HG03095 (cell line): Measurements from ENCODE around the gene SRD5A1.
"Not testable (repeated sequence)": the region's sequence is repeated elsewhere in the genome, so short reads cannot be mapped to it uniquely, and the experiment has no call there.

Source experiments
- ATAC-seq: cut with Tn5 transposase; IDR thresholded peaks from one replicate; pipeline ENCODE4 v1.9.1; 2021; ENCODE audit warnings: moderate library complexity; ENCODE audit not compliant: unreplicated experiment

SRD5A1 gene

DNA sequence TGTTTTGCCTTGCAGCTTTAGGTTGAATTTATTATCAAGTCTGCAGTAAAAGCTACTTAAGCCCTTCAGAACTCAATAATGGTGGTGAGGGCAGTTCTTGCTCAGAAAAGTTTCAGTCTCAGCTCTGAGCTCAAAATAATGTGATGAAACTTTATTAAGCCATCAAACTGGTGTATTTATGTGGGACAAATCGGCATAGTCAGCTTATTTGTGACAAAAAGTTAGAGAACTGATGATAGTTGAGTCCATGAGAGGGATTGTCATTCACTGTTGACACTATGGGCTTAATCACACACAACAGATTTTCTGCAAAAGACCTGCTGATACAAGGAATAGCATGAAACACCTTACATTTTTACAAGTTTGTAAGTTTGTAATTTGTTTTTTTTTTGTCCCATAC is 9.4 kb downstream of the SRD5A1 start:
- ATAC-seq, result no peak

GRCh38 chr5:6644794-6645241 is 11.6 kb downstream of the SRD5A1 start:
- ATAC-seq, result no peak

GRCh38 chr5:6645571-6646362 is 12.5 kb downstream of the SRD5A1 start:
- ATAC-seq, result not testable (repeated sequence)

DNA sequence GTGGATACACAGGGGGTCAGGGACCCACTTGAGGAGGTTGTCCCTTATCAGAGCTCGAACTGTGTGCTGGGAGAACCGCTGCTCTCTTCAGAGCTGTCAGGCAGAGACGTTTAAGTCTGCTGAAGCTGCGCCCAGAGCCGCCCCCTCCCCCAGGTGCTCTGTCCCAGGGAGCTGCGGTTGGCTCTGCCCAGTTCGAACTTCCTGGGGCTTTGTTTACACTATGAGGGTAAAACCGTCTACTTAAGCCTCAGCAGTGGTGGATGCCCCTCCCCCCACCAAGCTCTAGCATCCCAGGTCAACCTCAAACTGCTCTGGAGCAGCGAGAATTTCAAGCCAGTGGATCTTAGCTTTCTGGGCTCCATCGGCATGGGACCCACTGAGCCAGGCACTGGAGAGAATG is 15.9 kb downstream of the SRD5A1 start:
- no peak for ATAC-seq

DNA sequence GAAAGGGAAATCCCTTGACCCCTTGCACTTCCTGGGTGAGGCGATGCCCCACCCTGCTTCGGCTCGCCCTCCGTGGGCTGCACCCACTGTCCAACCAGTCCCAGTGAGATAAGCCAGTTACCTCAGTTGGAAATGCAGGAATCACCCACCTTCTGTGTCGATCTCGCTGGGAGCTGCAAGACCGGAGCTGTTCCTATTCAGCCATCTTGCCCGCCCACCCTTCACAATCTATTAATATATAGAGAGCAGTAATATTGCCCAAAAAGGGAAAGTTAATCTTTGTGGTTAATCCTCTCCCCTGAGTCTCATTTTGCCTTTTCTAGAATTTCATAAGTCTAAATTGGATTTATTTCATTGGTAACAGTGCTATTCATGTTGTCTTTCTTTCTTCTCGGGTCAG is 16.4 kb downstream of the SRD5A1 start:
- ATAC-seq, result no peak

- ATAC-seq, result peak; percentile 63
These were observed 18.8 kb downstream of the SRD5A1 start for GRCh38 chr5:6652025-6652424.

DNA sequence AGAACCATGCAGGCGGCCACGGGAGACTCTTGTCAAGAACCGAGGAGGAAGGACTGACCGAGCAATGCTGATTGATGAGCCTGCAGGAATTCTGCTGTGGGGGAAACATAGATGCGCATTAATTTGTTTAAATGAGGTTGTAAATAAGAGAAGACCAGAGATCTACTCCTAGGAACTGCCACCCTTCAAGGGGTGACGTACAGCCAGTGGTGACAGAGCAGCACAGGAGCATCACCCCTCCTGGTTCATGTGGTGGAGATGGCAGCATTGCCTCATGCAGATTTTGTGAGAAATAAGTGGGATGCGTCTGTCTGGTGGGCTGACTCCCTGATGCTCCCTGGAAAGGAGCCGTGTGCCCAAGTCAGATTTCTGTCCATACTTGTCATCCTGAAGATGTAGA is 22.2 kb downstream of the SRD5A1 start:
- no peak for ATAC-seq

- ATAC-seq, result no peak
These were observed 23.4 kb downstream of the SRD5A1 start for GRCh38 chr5:6656680-6657079.

GRCh38 chr5:6659941-6660684 is 26.9 kb downstream of the SRD5A1 start:
- ATAC-seq, result peak; percentile 75

GRCh38 chr5:6660688-6661087 is 27.4 kb downstream of the SRD5A1 start:
- peak; percentile 37 for ATAC-seq

DNA sequence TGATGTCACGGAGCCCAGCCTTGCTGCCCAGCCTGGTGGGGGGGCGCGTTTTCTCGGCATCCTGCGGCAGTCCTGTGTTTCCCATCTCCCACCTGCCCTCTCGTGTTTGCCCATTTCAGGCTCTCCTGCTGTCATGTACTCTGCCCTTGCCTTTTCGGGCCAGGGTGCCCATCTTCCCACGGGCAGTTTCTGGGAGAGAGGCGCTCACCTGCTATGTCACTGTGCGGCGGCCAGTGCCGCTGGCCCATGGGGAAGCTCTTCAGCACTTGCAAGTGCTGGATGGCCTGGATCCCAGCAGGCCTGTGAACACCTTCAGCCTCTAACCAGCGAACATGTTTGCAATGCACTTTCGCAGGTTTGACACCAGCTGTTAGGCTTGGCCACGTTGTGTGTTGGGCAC is 33.5 kb downstream of the SRD5A1 start:
- no peak for ATAC-seq

GRCh38 chr5:6667648-6668047 is 34.4 kb downstream of the SRD5A1 start:
- no peak for ATAC-seq

DNA sequence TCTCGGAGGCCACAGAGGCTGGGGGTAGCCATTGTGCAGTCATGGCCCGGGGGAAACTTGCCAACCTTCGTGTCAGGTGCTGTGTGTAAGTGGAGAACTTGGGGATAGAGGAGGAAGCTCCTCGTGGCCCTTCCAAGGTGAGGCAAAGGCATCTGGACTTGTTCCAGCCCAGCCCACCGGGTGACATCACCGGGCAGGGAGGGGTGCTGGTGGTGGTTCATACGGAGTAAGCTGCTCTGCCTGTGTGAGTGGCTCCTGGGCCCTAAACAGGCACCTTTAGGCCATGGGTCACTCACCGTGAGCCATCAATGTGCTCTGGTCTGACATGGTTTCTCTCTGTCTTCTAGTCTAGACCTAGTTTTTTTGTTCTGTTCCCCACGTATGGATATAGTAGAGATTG is 35.5 kb downstream of the SRD5A1 start:
- ATAC-seq, result not testable (repeated sequence)

DNA sequence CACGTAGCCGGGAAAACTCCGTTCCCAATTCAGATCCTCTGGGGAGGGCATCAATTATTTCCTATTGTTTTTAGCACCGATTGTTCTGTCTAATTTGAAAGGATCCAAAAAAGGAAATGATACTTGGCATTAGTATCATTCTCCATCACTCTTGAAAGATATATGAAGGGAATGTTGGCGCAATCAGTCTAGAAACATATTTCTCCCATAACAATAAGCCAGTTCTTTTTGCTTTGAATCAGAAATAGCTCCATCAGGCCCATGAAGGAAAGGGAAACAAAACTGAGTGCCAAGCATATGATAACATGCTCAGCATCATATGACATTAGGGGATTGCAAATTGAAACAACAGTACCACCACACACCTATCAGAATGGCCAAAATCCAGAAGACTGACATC is 39.8 kb downstream of the SRD5A1 start:
- ATAC-seq, result no peak

DNA sequence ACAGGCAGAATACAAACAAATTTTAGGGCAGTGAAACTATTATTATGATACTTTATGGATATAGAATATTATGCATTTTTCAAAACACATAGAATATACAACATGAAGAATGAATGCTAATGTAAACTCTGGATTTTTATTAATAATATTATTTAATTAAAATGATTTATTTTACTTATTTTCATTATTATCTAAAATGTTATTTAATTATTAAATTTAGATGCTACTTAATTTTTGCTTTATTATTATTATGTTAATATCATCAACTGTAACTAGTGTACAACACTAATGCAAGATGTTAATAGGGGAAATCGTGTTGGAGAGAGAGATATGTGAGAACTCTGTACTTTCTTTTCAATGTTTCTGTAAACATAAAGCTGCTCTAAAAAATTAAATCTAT is 40.7 kb downstream of the SRD5A1 start:
- no peak for ATAC-seq

GRCh38 chr5:6674421-6674820 is 41.2 kb downstream of the SRD5A1 start:
- ATAC-seq, result no peak

- no peak for ATAC-seq
These were observed 41.6 kb downstream of the SRD5A1 start for GRCh38 chr5:6674886-6675285.

DNA sequence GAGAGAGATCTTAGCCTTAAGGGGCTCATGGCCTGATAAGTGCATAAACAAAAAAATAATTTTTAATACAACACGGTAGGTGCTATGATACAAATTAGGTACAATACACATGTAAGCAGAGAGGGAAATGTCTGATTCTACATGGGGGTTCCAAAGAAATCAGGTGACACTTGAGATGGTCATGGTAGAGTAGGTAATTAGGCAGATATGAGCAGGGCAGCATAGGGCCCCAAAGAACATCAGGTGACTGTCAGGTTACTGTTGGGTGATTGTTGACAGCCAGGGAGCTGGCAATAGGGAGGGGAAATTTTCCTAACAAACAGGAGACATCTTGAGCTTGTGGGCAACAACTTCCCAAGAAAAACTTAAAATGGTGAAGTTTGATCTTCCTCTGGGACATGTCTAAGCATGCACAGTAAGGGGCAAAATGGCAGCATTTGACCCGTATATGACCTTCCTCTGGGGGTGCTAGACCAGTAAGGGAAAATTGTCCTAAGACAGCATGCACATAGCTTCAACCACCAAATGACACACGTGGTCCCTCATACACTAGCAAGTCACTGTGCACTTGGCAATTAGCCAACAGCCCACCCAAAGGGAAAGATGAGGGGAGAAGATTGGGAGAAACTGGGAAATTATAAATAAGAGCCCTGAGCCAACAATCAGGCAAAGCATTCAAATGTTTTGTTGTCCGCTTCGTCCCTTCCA is 42.7 kb downstream of the SRD5A1 start:
- no peak for ATAC-seq

- ATAC-seq, result no peak
These were observed 43.5 kb downstream of the SRD5A1 start for GRCh38 chr5:6676702-6677101.

GRCh38 chr5:6678385-6678784 is 45.1 kb downstream of the SRD5A1 start:
- ATAC-seq, result no peak

GRCh38 chr5:6680922-6681321 is 47.7 kb downstream of the SRD5A1 start:
- ATAC-seq, result no peak

DNA sequence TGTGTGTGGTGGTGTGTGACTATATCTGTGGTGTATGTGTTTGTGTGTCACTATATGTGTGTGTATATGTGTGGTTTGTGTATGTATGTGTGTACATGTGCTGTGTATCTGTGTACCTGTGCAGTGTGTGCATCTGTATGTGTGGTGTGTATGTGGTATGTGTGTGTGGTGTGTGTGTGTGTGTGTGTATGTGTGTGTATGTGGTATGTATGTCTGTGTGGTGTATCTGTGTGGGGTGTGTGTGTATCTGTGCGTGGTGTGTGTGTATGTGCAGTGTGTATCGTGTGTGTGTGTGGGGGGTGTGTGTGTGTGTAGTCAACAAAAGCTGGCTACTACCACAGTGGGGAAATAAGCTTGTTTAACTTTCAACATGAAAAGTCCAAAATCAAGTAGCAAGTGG is 48.4 kb downstream of the SRD5A1 start:
- no peak for ATAC-seq
